Fibroblast of peridontal ligament (primary cell): Measurements from ENCODE around the gene WDR75.
A peak's percentile ranks its signal among the peaks of the same experiment; 100 is the strongest.
"Not testable (repeated sequence)": the region's sequence is repeated elsewhere in the genome, so short reads cannot be mapped to it uniquely, and the experiment has no call there.

ENCODE experiments used
- DNase-seq: peaks from one replicate; pipeline ENCODE4 v3.0.0-alpha.2; 2010; ENCODE audit errors: extremely low read depth

WDR75 gene

DNA sequence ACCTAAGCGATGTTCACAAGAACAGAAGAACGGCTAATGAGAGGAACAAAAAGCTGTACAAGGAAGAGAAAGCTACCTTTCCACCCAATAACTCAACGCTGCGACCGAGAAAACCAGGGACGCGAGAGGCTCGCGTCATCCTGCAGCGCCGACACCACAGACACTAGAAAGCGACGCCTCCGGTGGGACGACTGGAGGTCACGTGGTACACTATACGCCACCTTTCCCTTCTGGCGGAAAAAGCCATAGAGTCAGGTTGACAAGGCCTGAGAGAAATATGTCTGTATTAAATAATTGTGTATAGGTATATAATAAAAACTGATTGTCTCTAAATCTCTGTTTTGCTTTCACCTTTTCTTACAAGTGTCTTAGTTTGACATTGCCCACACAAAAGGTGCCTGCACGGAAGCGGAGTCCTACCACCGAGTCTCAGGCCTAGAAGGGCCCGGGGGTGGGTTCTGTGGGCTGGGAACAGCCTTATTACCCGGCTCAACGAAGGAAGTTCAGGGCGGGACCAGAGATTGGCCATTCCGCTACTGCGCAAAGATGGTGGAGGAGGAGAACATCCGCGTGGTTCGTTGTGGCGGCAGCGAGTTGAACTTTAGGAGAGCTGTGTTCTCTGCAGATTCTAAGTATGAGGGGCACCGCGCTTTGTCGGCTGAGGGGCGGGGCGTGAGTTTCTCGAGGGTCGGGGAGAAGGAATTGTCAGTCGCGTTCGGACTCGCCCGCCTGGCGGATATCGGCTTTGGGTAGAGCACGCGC lies at the start of gene WDR75:
Gene WDR75 (plus strand): TSS at position 528 of the 762 bp plus-strand sequence. CDS start 19 bp downstream, at position 547.
- peak; percentile 96 for DNase-seq

DNA sequence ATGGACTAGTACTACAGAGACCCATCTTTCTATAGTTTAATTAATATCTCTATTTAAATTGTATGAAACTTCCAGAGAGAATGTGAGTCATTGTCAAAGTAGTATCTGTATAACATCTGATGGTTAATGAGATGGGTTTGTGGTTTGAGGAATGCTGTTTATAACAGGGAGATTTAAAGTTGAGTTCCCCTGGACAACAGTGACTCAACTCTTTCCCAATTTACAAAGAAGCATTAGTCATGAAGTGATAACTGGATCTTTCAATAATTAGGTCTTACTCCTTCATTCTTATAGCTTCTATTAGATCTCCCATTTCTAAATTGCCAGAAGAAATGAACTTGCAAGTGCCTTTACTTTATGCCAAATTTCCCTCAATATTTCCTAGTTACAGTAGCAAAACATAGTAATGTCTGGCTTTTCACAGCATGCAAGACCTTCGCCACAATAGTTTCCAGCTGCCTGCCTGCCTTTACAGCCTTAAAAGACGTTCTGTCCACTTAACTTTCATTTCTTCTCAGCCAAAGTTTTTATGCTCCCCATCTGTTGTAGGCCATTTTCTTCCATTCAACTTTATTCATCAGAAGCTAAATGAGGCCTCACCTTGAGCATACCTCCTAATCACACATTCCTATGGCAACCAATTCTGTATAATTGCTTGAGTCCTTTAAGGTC lies 47.7 kb upstream of the WDR75 start:
- DNase-seq: peak; percentile 98

GRCh38 chr2:189394525-189394924 lies 46.7 kb upstream of the WDR75 start:
- no peak for DNase-seq

GRCh38 chr2:189402932-189403331 lies 38.3 kb upstream of the WDR75 start:
- DNase-seq: peak; percentile 69

- DNase-seq: no peak
Observed at GRCh38 chr2:189406586-189407233, 34.6 kb upstream of the WDR75 start.

DNA sequence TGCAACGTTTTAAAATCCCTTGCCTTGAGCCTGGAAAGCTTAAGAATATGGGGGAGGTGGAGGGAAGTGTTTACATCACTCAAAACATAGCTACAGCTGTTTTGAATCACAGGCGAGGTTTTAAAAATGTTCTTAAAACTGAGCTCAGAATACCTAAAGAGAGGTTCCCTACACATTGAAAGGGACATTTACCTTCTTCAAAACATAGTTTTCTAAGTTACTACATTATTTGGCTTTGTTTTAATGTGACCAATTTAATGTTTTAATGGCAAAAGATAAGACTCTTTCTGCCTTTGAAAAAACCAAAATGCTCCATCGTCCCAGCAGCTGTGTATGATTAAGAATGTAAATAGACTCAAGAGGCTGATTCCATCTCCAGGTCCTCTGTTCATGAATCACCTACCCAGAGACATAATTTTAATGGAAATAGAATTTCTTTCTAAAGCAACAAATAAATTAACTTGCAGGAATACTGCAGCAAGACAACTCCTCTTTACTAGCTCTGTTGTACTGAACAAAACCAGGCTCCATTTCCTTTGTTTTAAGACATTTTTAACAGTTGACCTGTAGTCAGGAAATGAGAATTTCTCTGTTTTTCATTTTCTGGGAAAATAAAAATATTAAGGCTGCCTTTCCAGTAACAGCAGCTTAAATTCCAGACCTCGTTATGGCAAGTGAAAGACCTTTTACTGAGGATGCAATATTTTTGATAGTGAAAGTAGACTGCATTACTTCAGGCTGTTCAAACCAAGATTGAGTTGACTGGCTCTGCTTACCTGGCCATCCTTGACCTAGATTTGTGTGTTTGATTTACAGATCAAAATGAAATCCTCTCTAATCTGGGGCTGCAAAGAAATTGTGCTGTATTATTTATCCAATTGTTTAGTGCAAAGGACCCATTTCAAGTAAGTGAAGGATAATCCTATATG lies 33.7 kb upstream of the WDR75 start:
- peak; percentile 90 for DNase-seq

- no peak for DNase-seq
Observed at GRCh38 chr2:189408294-189408693, 33.0 kb upstream of the WDR75 start.

GRCh38 chr2:189409131-189409530 lies 32.1 kb upstream of the WDR75 start:
- no peak for DNase-seq

DNA sequence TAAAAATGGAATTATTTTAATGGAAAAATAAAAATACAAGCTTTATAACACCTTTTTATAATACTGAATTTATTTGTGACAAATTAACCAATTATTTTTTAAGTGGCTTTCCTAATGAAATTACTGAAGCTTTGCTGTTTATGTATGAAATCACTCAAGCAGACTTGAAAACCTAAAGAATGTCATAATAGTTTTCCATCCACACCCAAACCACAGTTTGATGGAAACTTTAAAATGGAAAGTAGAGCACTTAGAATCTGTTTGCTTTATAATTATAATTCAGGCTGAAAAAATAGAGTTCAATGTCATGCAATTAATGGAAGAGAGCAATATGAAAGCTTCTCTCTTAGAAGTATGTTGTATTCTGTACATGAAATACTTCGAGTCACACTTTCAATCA lies 31.6 kb upstream of the WDR75 start:
- peak; percentile 44 for DNase-seq

DNA sequence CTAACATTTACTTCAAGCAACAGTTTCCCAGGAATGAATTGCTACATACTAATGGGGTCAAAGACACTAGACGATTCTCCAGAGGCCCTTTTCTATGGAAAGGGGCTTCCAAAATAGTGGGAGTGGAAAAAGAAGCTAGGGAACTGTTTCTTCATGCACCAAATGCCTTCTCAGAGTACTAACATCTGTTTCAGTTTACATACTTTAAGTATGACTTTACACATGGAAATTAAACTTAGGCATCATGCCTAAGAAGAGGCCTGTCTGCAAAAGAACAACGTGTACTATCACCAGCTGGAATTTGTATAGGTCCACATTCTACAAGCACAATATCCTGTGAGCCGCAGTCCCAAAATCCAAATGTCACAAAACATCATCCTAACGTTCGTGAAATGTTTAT lies 29.4 kb upstream of the WDR75 start:
- DNase-seq: peak; percentile 98

DNA sequence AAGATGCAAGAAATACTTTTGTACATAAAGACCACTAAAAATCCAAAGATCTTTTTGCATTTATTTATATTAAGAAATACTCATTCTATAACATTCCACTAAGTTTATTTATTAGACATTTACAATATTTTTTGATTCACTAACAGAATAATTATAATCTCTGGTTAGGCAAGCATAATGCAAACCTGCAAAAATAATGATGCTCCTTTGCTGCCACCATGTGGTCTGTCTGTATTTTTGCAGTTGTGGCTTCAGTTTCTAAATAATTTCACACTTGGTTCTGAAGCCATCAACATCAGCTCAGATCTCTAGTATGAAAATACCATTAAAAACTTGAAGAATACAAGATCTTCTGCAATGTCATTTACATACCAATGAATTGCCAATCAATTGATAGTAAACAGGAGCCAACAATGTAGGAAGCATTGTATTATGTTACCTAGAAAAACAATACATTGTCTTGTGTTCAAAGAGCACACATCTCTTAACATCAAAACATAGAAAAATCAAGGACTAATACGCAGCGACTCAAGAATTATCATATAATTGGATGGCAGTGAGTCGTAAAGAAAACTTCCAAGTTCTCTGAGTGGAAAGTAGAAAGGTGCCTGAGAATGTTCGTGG lies 28.8 kb upstream of the WDR75 start:
- DNase-seq: peak; percentile 88

- DNase-seq: no peak
Observed at GRCh38 chr2:189413249-189413648, 28.0 kb upstream of the WDR75 start.

GRCh38 chr2:189421644-189422043 lies 19.6 kb upstream of the WDR75 start:
- DNase-seq: peak; percentile 81

DNA sequence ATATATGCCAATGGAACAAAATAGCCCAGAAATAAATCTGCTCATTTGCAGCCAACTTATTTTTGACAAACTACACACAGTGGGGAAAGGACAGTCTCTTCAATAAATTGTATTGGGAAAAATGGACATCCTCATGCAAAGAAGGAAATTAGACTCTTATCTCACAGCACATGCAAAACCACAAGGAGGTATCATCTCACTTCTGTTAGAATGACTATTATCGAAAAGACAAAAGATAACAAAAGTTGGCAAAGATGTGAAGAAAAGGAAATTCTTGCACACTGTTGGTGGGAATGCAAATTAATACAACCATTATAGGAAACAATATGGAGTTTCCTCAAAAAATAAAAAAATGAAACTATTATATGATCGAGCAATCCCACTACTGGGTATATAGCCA lies 16.3 kb upstream of the WDR75 start:
- no peak for DNase-seq

GRCh38 chr2:189425676-189426075 lies 15.6 kb upstream of the WDR75 start:
- DNase-seq: no peak

GRCh38 chr2:189426886-189427285 lies 14.4 kb upstream of the WDR75 start:
- no peak for DNase-seq

DNA sequence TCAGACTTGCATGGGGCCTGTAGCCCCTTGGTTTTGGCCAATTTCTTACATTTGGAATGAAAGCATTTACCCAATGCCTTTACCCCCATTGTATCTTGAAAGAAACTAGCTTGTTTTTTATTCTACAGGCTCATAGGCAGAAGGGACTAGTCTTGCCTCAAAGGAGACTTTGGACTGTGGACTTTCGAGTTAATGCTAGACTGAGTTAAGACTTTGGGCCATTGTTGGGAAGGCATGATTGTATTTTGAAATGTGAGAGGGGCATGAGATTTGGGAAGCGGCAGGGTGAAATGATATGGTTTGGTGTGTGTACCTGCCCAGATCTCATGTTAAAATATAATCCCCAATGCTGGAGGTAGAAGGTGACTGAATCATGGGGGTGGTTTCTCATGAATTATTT lies 13.4 kb upstream of the WDR75 start:
- no peak for DNase-seq

DNA sequence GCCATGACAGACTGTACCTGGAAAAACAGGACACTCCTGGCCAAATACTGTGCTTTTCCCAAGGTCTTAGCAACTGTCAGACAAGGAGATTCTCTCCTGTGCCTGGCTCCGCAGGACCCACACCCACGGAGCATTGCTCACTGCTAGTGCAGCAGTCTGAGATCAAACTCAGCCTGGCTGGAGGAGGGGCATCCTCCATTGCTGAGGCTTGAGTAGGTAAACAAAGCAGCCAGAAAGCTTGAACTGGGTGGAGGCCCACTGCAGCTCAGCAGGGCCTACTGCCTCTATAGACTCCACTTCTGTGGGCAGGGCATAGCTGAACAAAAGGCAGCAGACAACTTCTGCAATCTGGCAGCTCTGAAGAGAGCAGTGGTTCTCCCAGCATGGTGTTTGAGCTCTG lies 10.8 kb upstream of the WDR75 start:
- DNase-seq: not testable (repeated sequence)

DNA sequence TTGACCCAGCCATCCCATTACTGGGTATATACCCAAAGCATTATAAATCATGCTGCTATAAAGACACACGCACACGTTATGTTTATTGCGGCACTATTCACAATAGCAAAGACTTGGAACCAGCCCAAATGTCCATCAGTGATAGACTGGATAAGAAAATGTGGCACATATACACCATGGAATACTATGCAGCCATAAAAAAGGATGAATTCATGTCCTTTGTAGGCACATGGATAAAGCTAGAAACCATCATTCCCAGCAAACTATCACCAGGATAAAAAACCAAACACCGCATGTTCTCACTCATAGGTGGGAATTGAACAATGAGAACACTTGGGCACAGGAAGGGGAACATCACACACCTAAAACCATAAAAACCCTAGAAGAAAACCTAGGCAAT lies 5.5 kb upstream of the WDR75 start:
- DNase-seq: not testable (repeated sequence)

DNA sequence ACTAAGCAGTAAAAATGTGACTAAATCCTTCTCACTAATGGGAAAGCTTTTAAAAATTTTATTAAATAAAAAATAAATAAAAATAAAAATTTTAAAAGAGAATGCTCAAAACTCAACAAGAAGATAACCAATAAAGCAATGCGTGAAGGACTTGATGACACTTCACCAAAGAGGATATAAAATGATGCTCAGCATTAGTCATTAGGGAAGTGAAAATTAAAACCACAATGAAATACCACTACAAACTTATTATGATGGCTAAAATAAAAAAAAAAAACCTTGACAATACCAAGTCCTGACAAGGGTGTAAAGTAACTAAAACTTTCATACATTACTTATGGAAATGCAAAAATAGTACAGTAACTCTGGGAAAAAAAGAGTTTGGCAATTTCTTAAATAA lies 3.3 kb upstream of the WDR75 start:
- DNase-seq: no peak

- DNase-seq: no peak
Observed at GRCh38 chr2:189439342-189439741, 1.9 kb upstream of the WDR75 start.

- no peak for DNase-seq
Observed at GRCh38 chr2:189440644-189440946, 679 bp upstream of the WDR75 start.
